GM12874 (cell line): ENCODE measurements around the gene MAGEA10.

ENCODE experiments used
- CTCF ChIP-seq: IDR thresholded peaks from 2 replicates; pipeline ENCODE4 v1.5.1; 2011; ENCODE audit warnings: low read depth, mild to moderate bottlenecking, control low read depth, low read length, moderate library complexity; ENCODE audit not compliant: insufficient read depth

The MAGEA10 gene

GRCh38 chrX:152138388-152138784 lies at the start of gene MAGEA10:
Gene MAGEA10 (minus strand): TSS chrX:152138577. CDS start chrX:152135620, 2,957 bp downstream.
- TF ChIP-seq CTCF = no peak

DNA sequence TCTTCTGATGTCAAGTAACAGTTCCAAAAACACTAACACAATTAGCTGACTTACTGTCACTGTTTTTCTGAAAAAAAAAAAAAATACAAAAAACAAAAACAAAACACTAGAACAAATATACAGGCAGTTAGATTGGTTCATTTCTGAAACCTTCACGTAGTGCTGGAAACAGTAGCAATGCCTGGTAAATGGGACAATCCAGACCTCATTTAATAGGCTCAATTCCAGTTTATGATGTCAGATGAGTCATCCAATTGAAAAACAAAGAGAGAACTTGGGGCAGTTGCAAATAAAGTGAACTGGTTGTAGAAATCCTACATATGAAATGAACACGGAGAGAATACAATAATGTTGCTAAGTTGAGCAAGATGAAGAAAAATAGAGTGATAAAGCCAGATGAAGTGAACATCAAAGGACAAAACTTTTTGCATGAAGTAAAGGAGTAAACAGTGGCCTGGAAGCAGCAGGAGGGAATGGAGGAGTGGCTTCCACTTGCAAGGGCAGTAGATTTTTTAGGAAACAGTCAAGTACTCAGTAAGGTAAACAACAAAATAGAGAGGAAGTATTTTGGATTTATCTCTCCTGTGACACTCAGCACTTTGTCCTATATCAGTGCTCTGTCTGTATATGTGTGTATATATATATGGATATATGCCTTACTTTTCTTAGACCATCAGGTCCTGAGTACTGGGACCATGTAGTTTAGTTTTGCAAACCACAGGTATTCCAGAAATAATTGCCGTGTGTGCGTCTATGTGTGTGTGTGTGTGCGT lies 39.3 kb upstream of the MAGEA10 start:
- TF ChIP-seq CTCF = no peak

- TF ChIP-seq CTCF = no peak
Measured at GRCh38 chrX:152177052-152177451, 38.7 kb upstream of the MAGEA10 start.

- no peak for TF ChIP-seq CTCF
Measured at GRCh38 chrX:152170621-152171020, 32.2 kb upstream of the MAGEA10 start.

- TF ChIP-seq CTCF = no peak
Measured at GRCh38 chrX:152165033-152165743, 26.8 kb upstream of the MAGEA10 start.

GRCh38 chrX:152157042-152157441 lies 18.7 kb upstream of the MAGEA10 start:
- TF ChIP-seq CTCF = no peak

GRCh38 chrX:152155766-152156310 lies 17.5 kb upstream of the MAGEA10 start:
- no peak for TF ChIP-seq CTCF
